ENCODE results near the gene CPZ.
"Not testable (repeated sequence)": the region's sequence is repeated elsewhere in the genome, so short reads cannot be mapped to it uniquely, and the experiment has no call there.

CPZ gene

GRCh38 chr4:8610858-8611616 is 18.5 kb downstream of the CPZ start:
- DNase-seq (ENCODE audit: low spot score), result no peak

GRCh38 chr4:8612646-8613045 is 20.1 kb downstream of the CPZ start:
- no peak for DNase-seq (ENCODE audit: low spot score)

GRCh38 chr4:8613421-8614364 is 21.1 kb downstream of the CPZ start:
- no peak for DNase-seq (ENCODE audit: low spot score)

- no peak for DNase-seq (ENCODE audit: low spot score)
These were observed 22.0 kb downstream of the CPZ start for GRCh38 chr4:8614365-8615193.

GRCh38 chr4:8615366-8615765 is 22.8 kb downstream of the CPZ start:
- no peak for DNase-seq (ENCODE audit: low spot score)

- DNase-seq (ENCODE audit: low spot score), result no peak
These were observed 23.6 kb downstream of the CPZ start for GRCh38 chr4:8615921-8616787.

- DNase-seq (ENCODE audit: low spot score), result no peak
These were observed 24.3 kb downstream of the CPZ start for GRCh38 chr4:8616831-8617230.

- DNase-seq (ENCODE audit: low spot score), result no peak
These were observed 25.0 kb downstream of the CPZ start for GRCh38 chr4:8617486-8618040.

GRCh38 chr4:8618421-8618820 is 25.9 kb downstream of the CPZ start:
- DNase-seq (ENCODE audit: low spot score), result no peak

GRCh38 chr4:8618961-8619720 is 26.6 kb downstream of the CPZ start:
- DNase-seq (ENCODE audit: low spot score), result no peak

- not testable (repeated sequence) for DNase-seq (ENCODE audit: low spot score)
These were observed 28.6 kb downstream of the CPZ start for GRCh38 chr4:8621135-8621534.

- DNase-seq (ENCODE audit: low spot score), result not testable (repeated sequence)
These were observed 32.2 kb downstream of the CPZ start for GRCh38 chr4:8624601-8625272.

GRCh38 chr4:8630240-8630905 is 37.8 kb downstream of the CPZ start:
- DNase-seq (ENCODE audit: low spot score), result not testable (repeated sequence)

- DNase-seq (ENCODE audit: low spot score), result not testable (repeated sequence)
These were observed 39.3 kb downstream of the CPZ start for GRCh38 chr4:8631896-8632295.

GRCh38 chr4:8634773-8635172 is 42.2 kb downstream of the CPZ start:
- DNase-seq (ENCODE audit: low spot score), result not testable (repeated sequence)

GRCh38 chr4:8635897-8636554 is 43.5 kb downstream of the CPZ start:
- not testable (repeated sequence) for DNase-seq (ENCODE audit: low spot score)

GRCh38 chr4:8637456-8637984 is 45.0 kb downstream of the CPZ start:
- DNase-seq (ENCODE audit: low spot score), result no peak

GRCh38 chr4:8639021-8639420 is 46.5 kb downstream of the CPZ start:
- no peak for DNase-seq (ENCODE audit: low spot score)
